ENCODE data around the gene EYA2.
A peak's percentile ranks its signal among the peaks of the same experiment; 100 is the strongest.

EYA2 gene

GRCh38 chr20:46899621-46900020 lies 5.0 kb downstream of the EYA2 start:
- DNase-seq (ENCODE audit: low read depth) = no peak
- H3K4me3 ChIP-seq (ENCODE audit: low read depth, low read length) = no peak overlapping the region
- no peak for TF ChIP-seq POLR2A (IDR thresholded peaks at IDR 0.05; ENCODE audit: extremely low read depth, insufficient read length)
- no peak for TF ChIP-seq MAX (IDR thresholded peaks at IDR 0.05; ENCODE audit: low read depth, low read length)
- TF ChIP-seq CTCF (IDR thresholded peaks at IDR 0.05; ENCODE audit: low read depth, low read length) = no peak
- no peak for TF ChIP-seq MYC (IDR thresholded peaks at IDR 0.05; ENCODE audit: low read depth, low read length)

- DNase-seq (ENCODE audit: low read depth) = peak; percentile 7
- H3K4me3 ChIP-seq (ENCODE audit: low read depth, low read length) = no peak overlapping the region
Measured at GRCh38 chr20:46900086-46900485, 5.4 kb downstream of the EYA2 start.

GRCh38 chr20:46900826-46901225 lies 6.2 kb downstream of the EYA2 start:
- TF ChIP-seq MYC (IDR thresholded peaks at IDR 0.05; ENCODE audit: low read depth, low read length) (no peak), POLR2A (IDR thresholded peaks at IDR 0.05; ENCODE audit: extremely low read depth, insufficient read length) (no peak), CTCF (IDR thresholded peaks at IDR 0.05; ENCODE audit: low read depth, low read length) (no peak), MAX (IDR thresholded peaks at IDR 0.05; ENCODE audit: low read depth, low read length) (no peak)
- H3K4me3 ChIP-seq (ENCODE audit: low read depth, low read length) = no peak overlapping the region

More at GRCh38 chr20:46900086-46900485, 5.4 kb downstream of the EYA2 start:
- TF ChIP-seq CTCF (IDR thresholded peaks at IDR 0.05; ENCODE audit: low read depth, low read length) = no peak
- no peak for TF ChIP-seq POLR2A (IDR thresholded peaks at IDR 0.05; ENCODE audit: extremely low read depth, insufficient read length)

GRCh38 chr20:46901638-46902037 lies 7.0 kb downstream of the EYA2 start:
- H3K4me3 ChIP-seq (ENCODE audit: low read depth, low read length) = no peak overlapping the region
- no peak for DNase-seq (ENCODE audit: low read depth)
- TF ChIP-seq MAX (IDR thresholded peaks at IDR 0.05; ENCODE audit: low read depth, low read length) (no peak), CTCF (IDR thresholded peaks at IDR 0.05; ENCODE audit: low read depth, low read length) (no peak), MYC (IDR thresholded peaks at IDR 0.05; ENCODE audit: low read depth, low read length) (no peak), POLR2A (IDR thresholded peaks at IDR 0.05; ENCODE audit: extremely low read depth, insufficient read length) (no peak)

More at GRCh38 chr20:46900826-46901225, 6.2 kb downstream of the EYA2 start:
- DNase-seq (ENCODE audit: low read depth) = no peak

GRCh38 chr20:46903256-46903655 lies 8.6 kb downstream of the EYA2 start:
- DNase-seq (ENCODE audit: low read depth) = no peak
- no peak overlapping the region for H3K4me3 ChIP-seq (ENCODE audit: low read depth, low read length)
- TF ChIP-seq MAX (IDR thresholded peaks at IDR 0.05; ENCODE audit: low read depth, low read length) (no peak), CTCF (IDR thresholded peaks at IDR 0.05; ENCODE audit: low read depth, low read length) (no peak), MYC (IDR thresholded peaks at IDR 0.05; ENCODE audit: low read depth, low read length) (no peak), POLR2A (IDR thresholded peaks at IDR 0.05; ENCODE audit: extremely low read depth, insufficient read length) (no peak)

GRCh38 chr20:46903937-46904336 lies 9.3 kb downstream of the EYA2 start:
- DNase-seq (ENCODE audit: low read depth) = no peak
- TF ChIP-seq POLR2A (IDR thresholded peaks at IDR 0.05; ENCODE audit: extremely low read depth, insufficient read length) (no peak), MYC (IDR thresholded peaks at IDR 0.05; ENCODE audit: low read depth, low read length) (no peak), MAX (IDR thresholded peaks at IDR 0.05; ENCODE audit: low read depth, low read length) (no peak), CTCF (IDR thresholded peaks at IDR 0.05; ENCODE audit: low read depth, low read length) (no peak)
- no peak overlapping the region for H3K4me3 ChIP-seq (ENCODE audit: low read depth, low read length)

Data from NB4 (cell line).